Left lung (tissue), 10 donors: Measurements from ENCODE around the gene RPEL1. TPM values are rescaled to one million over a fixed set of nuclear protein-coding genes. Genes with fewer than 3 reads are reported as not detected.
"Not testable (repeated sequence)": the region's sequence is repeated elsewhere in the genome, so short reads cannot be mapped to it uniquely, and the experiment has no call there.

Experiments used
- ATAC-seq: fragments of 200-7000 bp; cut with Tn5 transposase; one replicate; pipeline ENCODE4 v1.9.1; 2020; ENCODE audit warnings: moderate library complexity
- DNase-seq, 4 donors: peaks; one replicate each; pipeline ENCODE4 v3.0.0-alpha.2; 2013 to 2020
- H3K27ac ChIP-seq, 2 donors: fragments of 200-600 bp; sonication (generic) in 1 of 2; one replicate each; pipeline versions ENCODE4 v1.5.0 to v1.8.0; 2020 to 2021
- H3K27me3 ChIP-seq, 2 donors: fragments of 200-600 bp; sonication (generic) in 1 of 2; one replicate each; pipeline versions ENCODE4 v1.5.0 to v1.8.0; 2020 to 2021
- H3K36me3 ChIP-seq, 2 donors: fragments of 200-600 bp; sonication (generic) in 1 of 2; one replicate each; pipeline versions ENCODE4 v1.5.0 to v1.8.0; 2020 to 2021
- H3K4me1 ChIP-seq, 2 donors: fragments of 200-600 bp; one replicate each; pipeline ENCODE4 v1.8.0; 2021
- H3K4me3 ChIP-seq, 2 donors: fragments of 200-600 bp; sonication (generic) in 1 of 2; one replicate each; pipeline versions ENCODE4 v1.5.0 to v1.8.0; 2020 to 2021; ENCODE audit warnings: mild to moderate bottlenecking in 1 of 2
- H3K9me3 ChIP-seq, 2 donors: fragments of 200-600 bp; sonication (generic) in 1 of 2; one replicate each; pipeline versions ENCODE4 v1.5.0 to v1.8.0; 2020 to 2021
- CTCF ChIP-seq, 2 donors: fragments of 200-600 bp; sonication (generic) in 1 of 2; IDR thresholded peaks; one replicate each; pipeline versions ENCODE4 v1.5.0 to v1.8.0; 2021; ENCODE audit warnings: antibody characterized with exemption in 2 of 2
- intact Hi-C, 2 donors: fragments of 100-400 bp; cut with DNase I; formaldehyde crosslinking; loops; one replicate each; pipeline versions ENCODE4 v1.11.2 to v1.14.2; 2022
- polyA plus RNA-seq, 6 donors: library from polyadenylated mRNA; unstranded; fragments of 120-200 nt; gene quantifications; one replicate each; pipeline ENCODE4 v1.2.1, GENCODE V29; 2013; ENCODE audit not compliant: insufficient read length in 6 of 6
- total RNA-seq, 2 donors: library from RNA; stranded (reverse); fragmentation: NEBNext Ultra II Directional; extraction: Animal tissue kit (Norgen Biotek cat#: 25700); gene quantifications; one replicate each; pipeline ENCODE4 v1.2.1, GENCODE V29; 2021
- donor health status: DM: no; HTN: yes; CAD: no.
- donor health status: DM: no; HTN: no; CAD: no.

Gene RPEL1
- total and polyA plus RNA-seq, 8 donors, result 0.10 to 0.25 (median 0.13) TPM; not detected in 1

- H3K27me3 ChIP-seq, result no peaks in the 10 kb centered on the region
- no peak for TF ChIP-seq CTCF (IDR thresholded peaks at IDR 0.05)
- H3K36me3 ChIP-seq, result no peaks in the 10 kb centered on the region
- peaks cover 6 to 17% of the 10 kb centered on the region in 2 donors for H3K4me1 ChIP-seq
- no peaks in the 10 kb centered on the region for H3K9me3 ChIP-seq
- DNase-seq (no peak), ATAC-seq (no peak)
- no peak overlapping the region for H3K4me3 ChIP-seq
- intact Hi-C loops, result loop anchor here in 1 of 2 donors (10.0 kb wide), 1 partner anchor 132 kb away; no protein-coding TSS in a partner anchor
- H3K27ac ChIP-seq, result no peak overlapping the region
Observed at GRCh38 chr10:103246324-103246723, 637 bp downstream of the RPEL1 start.

GRCh38 chr10:103254113-103254512, 8.4 kb downstream of the RPEL1 start:
- Histone ChIP-seq H3K27me3 (no peaks in the 10 kb centered on the region), H3K27ac (no peak overlapping the region), H3K36me3 (no peaks in the 10 kb centered on the region), H3K4me3 (no peak overlapping the region), H3K9me3 (no peaks in the 10 kb centered on the region), H3K4me1 (no peaks in the 10 kb centered on the region)
- DNase-seq (no peak), ATAC-seq (no peak)
- intact Hi-C loops, result no loop called here
- no peak for TF ChIP-seq CTCF (IDR thresholded peaks at IDR 0.05)

- no peak overlapping the region for H3K27ac ChIP-seq
- ATAC-seq (no peak), DNase-seq (no peak)
- TF ChIP-seq CTCF (IDR thresholded peaks at IDR 0.05), result no peak
- intact Hi-C loops, result no loop called here
- no peaks in the 10 kb centered on the region for H3K4me1 ChIP-seq
- H3K4me3 ChIP-seq, result no peak overlapping the region
- H3K9me3 ChIP-seq, result no peaks in the 10 kb centered on the region
- no peaks in the 10 kb centered on the region for H3K27me3 ChIP-seq
- H3K36me3 ChIP-seq, result no peaks in the 10 kb centered on the region
Observed at GRCh38 chr10:103254538-103255325, 9.0 kb downstream of the RPEL1 start.

DNA sequence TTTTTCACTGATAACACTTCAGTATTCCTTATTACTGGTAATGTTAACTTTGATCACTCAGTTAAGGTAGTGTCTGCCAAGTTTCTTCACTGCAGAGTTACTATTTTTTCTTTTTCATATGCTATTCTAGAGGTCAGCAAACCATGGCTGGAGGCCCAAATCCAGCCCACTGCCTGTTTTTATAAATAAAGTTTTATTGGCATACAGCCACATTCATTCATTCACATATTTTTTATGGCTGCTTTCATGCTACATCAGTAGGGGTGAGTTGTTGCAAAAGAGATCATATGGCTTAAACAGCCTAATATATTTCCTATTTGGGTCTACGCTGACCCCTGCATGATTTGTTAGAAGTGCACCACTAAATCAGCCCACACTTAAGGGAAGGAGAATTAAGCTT, 10.9 kb downstream of the RPEL1 start:
- Histone ChIP-seq H3K27me3 (no peaks in the 10 kb centered on the region), H3K36me3 (no peaks in the 10 kb centered on the region), H3K4me1 (no peaks in the 10 kb centered on the region), H3K9me3 (no peaks in the 10 kb centered on the region), H3K27ac (no peak overlapping the region), H3K4me3 (no peak overlapping the region)
- intact Hi-C loops, result no loop called here
- no peak for DNase-seq
- no peak for TF ChIP-seq CTCF (IDR thresholded peaks at IDR 0.05)
- no peak for ATAC-seq

- no peaks in the 10 kb centered on the region for H3K36me3 ChIP-seq
- peaks cover 0 to 1% of the 10 kb centered on the region in 2 donors for H3K27me3 ChIP-seq
- no peak for TF ChIP-seq CTCF (IDR thresholded peaks at IDR 0.05)
- H3K27ac ChIP-seq, result no peak overlapping the region
- no peak for DNase-seq
- no peak for ATAC-seq
- no peak overlapping the region for H3K4me3 ChIP-seq
- intact Hi-C loops, result no loop called here
- no peaks in the 10 kb centered on the region for H3K9me3 ChIP-seq
- H3K4me1 ChIP-seq, result no peaks in the 10 kb centered on the region
Observed at GRCh38 chr10:103257812-103258211, 12.1 kb downstream of the RPEL1 start.

DNA sequence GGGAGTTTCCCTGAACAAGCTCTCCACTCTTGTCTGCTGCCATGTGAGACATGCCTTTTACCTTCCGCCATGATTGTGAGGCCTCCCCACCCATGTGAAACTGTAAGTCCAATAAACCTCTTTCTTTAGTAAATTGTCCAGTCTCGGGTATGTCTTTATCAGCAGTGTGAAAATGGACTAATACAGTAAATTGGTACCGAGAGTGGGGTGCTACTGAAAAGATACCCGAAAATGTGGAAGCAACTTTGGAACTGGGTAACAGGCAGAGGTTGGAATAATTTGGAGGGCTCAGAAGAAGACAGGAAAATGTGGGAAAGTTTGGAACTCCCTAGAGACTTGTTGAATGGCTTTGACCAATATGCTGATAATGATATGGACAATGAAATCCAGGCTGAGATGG, 13.2 kb downstream of the RPEL1 start:
- H3K36me3 ChIP-seq, H3K4me1 ChIP-seq, DNase-seq, H3K27ac ChIP-seq, H3K4me3 ChIP-seq, intact Hi-C loops, H3K9me3 ChIP-seq, ATAC-seq: not testable (repeated sequence)
- H3K27me3 ChIP-seq, result peaks cover 0 to 12% of the 10 kb centered on the region in 2 donors
